HEK293 (cell line): ENCODE measurements around the gene C1RL.

ENCODE experiments used
- CTCF ChIA-PET: fragments of 350-600 bp; formaldehyde crosslinking; extraction: SDS; loops from one replicate; lab custom pipeline; 2021; ENCODE audit warnings: antibody characterized with exemption; lab: Yijun Ruan, JAX
- POLR2A ChIA-PET: fragments of 300-600 bp; formaldehyde crosslinking; extraction: SDS; loops from one replicate; lab custom pipeline; 2020; ENCODE audit warnings: antibody characterized with exemption, inconsistent platforms; lab: Yijun Ruan, JAX
- H3K27ac ChIP-seq: fragments of 200-500 bp; sonication (Bioruptor generic); 2 replicates; pipeline ENCODE4 v1.5.1; 2014; ENCODE audit warnings: low read depth, low read length, control low read depth, inconsistent platforms; ENCODE audit errors: extremely low read depth
- H3K36me3 ChIP-seq, 2 experiments: fragments of 200-500 bp in 1 of 2; sonication (Bioruptor generic) in 1 of 2; 1 replicate in 1 of 2; 2 replicates in 1 of 2; pipeline ENCODE4 v1.5.1; 2014 to 2017; ENCODE audit warnings: inconsistent platforms in 2 of 2, low read length in 2 of 2; ENCODE audit not compliant: control insufficient read depth in 2 of 2, insufficient read depth in 1 of 2
- H3K4me1 ChIP-seq: fragments of 200-500 bp; sonication (Bioruptor generic); 2 replicates; pipeline ENCODE4 v1.5.1; 2014; ENCODE audit warnings: mild to moderate bottlenecking, low read length, inconsistent platforms; ENCODE audit not compliant: control insufficient read depth, insufficient read depth
- H3K4me3 ChIP-seq: 2 replicates; pipeline ENCODE4 v1.5.1; 2011; ENCODE audit warnings: low read depth, mild to moderate bottlenecking, control low read depth, low read length, moderate library complexity
- H3K9me3 ChIP-seq: fragments of 200-500 bp; sonication (Bioruptor generic); 2 replicates; pipeline ENCODE4 v1.5.1; 2014; ENCODE audit warnings: low read depth, low read length, inconsistent platforms; ENCODE audit not compliant: control insufficient read depth, insufficient read depth
- FEZF1 ChIP-seq: fragments of 450-650 bp; formaldehyde crosslinking; IDR thresholded peaks from 2 replicates; pipeline ENCODE4 v1.5.1; 2016; ENCODE audit warnings: missing biosample characterization, missing genetic modification characterization
- KLF7 ChIP-seq: fragments of 450-650 bp; formaldehyde crosslinking; IDR thresholded peaks from 2 replicates; pipeline ENCODE4 v1.5.1; 2016; ENCODE audit warnings: missing biosample characterization, missing genetic modification characterization, borderline replicate concordance
- SETDB1 ChIP-seq: IDR thresholded peaks from one replicate; pipeline ENCODE4 v1.6.1; 2017; ENCODE audit warnings: mild to moderate bottlenecking, low read length, moderate library complexity, mixed read lengths; ENCODE audit not compliant: insufficient read length
- ZNF114 ChIP-seq: fragments of 450-650 bp; formaldehyde crosslinking; IDR thresholded peaks from 2 replicates; pipeline ENCODE4 v1.5.0; 2017; ENCODE audit warnings: missing biosample characterization, missing genetic modification characterization
- ZNF274 ChIP-seq, 2 experiments: fragments of 200-500 bp in 1 of 2; fragments of 450-650 bp in 1 of 2; sonication (Bioruptor generic) in 1 of 2; formaldehyde crosslinking in 1 of 2; IDR thresholded peaks; 2 replicates each; pipeline versions ENCODE4 v1.5.1 to v1.6.1; 2014 to 2016; ENCODE audit warnings: borderline replicate concordance in 1 of 2, inconsistent platforms in 1 of 2, low read length in 1 of 2, missing biosample characterization in 1 of 2, missing genetic modification characterization in 1 of 2
- ZNF423 ChIP-seq: fragments of 450-650 bp; formaldehyde crosslinking; IDR thresholded peaks from 2 replicates; pipeline ENCODE4 v1.5.1; 2016; ENCODE audit warnings: missing biosample characterization, missing genetic modification characterization
- ZNF548 ChIP-seq: fragments of 450-650 bp; formaldehyde crosslinking; IDR thresholded peaks from 2 replicates; pipeline ENCODE4 v1.5.1; 2016; ENCODE audit warnings: missing biosample characterization, missing genetic modification characterization
- ZNF654 ChIP-seq: fragments of 450-650 bp; formaldehyde crosslinking; IDR thresholded peaks from 2 replicates; pipeline ENCODE4 v1.5.1; 2016; ENCODE audit warnings: low read depth, missing biosample characterization, missing genetic modification characterization
- TF ChIP-seq, protein P1 (sequence below): IDR thresholded peaks from 2 replicates; pipeline ENCODE4 v1.6.1; 2011; ENCODE audit warnings: mild to moderate bottlenecking, low read depth, low read length, borderline replicate concordance
- TF ChIP-seq, protein P2 (sequence below): fragments of 450-650 bp; formaldehyde crosslinking; IDR thresholded peaks from 2 replicates; pipeline ENCODE4 v1.5.1; 2016; ENCODE audit warnings: missing biosample characterization, missing genetic modification characterization
- TF ChIP-seq, protein P3 (sequence below): fragments of 450-650 bp; formaldehyde crosslinking; IDR thresholded peaks from 2 replicates; pipeline ENCODE4 v1.5.1; 2016; ENCODE audit warnings: missing biosample characterization, missing genetic modification characterization

Gene C1RL

DNA sequence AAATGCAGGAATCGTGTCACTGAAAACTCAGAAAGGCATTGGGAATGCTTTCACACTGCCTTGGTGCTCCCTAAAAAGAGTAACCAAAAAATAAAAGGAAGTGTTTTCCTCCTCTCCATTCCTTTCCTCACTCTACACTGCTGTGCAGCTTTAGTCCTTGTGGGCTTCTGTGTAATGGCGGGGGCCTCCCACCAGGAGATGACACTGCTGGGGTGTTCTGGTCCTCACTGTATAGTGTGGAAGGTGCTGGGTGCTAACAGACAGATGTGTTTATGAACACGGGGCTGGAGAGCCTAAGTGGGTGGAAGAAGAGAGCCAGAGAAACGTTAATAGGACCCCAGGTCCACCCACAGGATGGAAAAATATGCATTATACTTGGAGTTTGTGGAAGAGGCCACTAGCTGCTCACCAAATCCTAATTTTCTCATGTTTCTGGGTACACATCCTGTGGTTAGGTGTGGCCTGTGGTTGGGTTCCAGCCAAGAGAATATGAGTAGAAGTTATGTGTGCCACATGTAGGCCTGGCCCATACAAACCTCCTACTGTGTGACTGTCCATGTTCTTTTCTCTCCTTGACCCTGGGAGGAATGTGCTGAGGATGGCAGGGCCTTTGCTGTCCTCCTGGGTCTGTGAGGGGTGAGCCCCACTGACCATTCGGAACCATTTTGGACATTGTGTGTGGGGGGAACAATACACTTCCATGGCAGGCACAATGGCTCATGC, 62.5 kb downstream of the C1RL start:
- no peaks in the 10 kb centered on the region for H3K9me3 ChIP-seq
- H3K36me3 ChIP-seq = no peaks in the 10 kb centered on the region
- H3K4me3 ChIP-seq = no peak overlapping the region
- H3K4me1 ChIP-seq = 0 out of 2 replicates have a peak, but pooled peaks cover 3% of the 10 kb centered on the region
- POLR2A ChIA-PET = no interaction called here
- CTCF ChIA-PET = no interaction called here
- no peak overlapping the region for H3K27ac ChIP-seq
- TF ChIP-seq, protein P1, sequence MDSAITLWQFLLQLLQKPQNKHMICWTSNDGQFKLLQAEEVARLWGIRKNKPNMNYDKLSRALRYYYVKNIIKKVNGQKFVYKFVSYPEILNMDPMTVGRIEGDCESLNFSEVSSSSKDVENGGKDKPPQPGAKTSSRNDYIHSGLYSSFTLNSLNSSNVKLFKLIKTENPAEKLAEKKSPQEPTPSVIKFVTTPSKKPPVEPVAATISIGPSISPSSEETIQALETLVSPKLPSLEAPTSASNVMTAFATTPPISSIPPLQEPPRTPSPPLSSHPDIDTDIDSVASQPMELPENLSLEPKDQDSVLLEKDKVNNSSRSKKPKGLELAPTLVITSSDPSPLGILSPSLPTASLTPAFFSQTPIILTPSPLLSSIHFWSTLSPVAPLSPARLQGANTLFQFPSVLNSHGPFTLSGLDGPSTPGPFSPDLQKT = no peak
- no peak for TF ChIP-seq ZNF114 (tag by site-specific recombination)
- no peak for TF ChIP-seq ZNF423 (tag by site-specific recombination)

DNA sequence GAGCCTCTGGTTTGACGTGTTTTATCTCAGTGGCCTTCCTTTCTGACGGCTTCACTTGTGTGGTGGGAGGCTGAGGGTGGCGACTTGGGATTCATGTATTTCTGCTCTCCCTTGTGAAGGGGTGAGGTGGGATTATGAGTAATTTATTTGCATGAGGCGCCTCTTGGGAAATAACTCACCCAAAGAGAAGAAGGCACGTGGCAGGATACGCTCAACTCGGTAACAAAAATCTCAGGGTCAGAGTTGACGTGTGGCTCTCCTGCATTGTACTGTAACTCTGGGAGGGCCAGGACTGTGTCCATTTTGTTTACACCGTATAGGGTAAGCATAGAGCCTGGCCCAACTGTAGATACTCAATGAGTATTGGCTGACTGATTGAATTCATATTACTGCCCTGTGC, 63.1 kb downstream of the C1RL start:
- H3K4me1 ChIP-seq = 0 out of 2 replicates have a peak, but pooled peaks cover 3% of the 10 kb centered on the region
- no peak overlapping the region for H3K4me3 ChIP-seq
- ChIA-PET CTCF (no interaction called here), POLR2A (no interaction called here)
- TF ChIP-seq FEZF1 (tag by site-specific recombination) (no peak), SETDB1 (no peak), ZNF654 (tag by site-specific recombination) (no peak), ZNF548 (no peak), KLF7 (tag by site-specific recombination) (no peak), ZNF274 (IDR thresholded peaks at IDR 0.05; ENCODE audit: low read length) (no peak), ZNF274 (tag by site-specific recombination; IDR thresholded peaks at IDR 0.05; ENCODE audit: borderline replicate concordance) (no peak)
- TF ChIP-seq, protein P2, sequence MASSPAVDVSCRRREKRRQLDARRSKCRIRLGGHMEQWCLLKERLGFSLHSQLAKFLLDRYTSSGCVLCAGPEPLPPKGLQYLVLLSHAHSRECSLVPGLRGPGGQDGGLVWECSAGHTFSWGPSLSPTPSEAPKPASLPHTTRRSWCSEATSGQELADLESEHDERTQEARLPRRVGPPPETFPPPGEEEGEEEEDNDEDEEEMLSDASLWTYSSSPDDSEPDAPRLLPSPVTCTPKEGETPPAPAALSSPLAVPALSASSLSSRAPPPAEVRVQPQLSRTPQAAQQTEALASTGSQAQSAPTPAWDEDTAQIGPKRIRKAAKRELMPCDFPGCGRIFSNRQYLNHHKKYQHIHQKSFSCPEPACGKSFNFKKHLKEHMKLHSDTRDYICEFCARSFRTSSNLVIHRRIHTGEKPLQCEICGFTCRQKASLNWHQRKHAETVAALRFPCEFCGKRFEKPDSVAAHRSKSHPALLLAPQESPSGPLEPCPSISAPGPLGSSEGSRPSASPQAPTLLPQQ (tag by site-specific recombination) = no peak
- TF ChIP-seq, protein P3, sequence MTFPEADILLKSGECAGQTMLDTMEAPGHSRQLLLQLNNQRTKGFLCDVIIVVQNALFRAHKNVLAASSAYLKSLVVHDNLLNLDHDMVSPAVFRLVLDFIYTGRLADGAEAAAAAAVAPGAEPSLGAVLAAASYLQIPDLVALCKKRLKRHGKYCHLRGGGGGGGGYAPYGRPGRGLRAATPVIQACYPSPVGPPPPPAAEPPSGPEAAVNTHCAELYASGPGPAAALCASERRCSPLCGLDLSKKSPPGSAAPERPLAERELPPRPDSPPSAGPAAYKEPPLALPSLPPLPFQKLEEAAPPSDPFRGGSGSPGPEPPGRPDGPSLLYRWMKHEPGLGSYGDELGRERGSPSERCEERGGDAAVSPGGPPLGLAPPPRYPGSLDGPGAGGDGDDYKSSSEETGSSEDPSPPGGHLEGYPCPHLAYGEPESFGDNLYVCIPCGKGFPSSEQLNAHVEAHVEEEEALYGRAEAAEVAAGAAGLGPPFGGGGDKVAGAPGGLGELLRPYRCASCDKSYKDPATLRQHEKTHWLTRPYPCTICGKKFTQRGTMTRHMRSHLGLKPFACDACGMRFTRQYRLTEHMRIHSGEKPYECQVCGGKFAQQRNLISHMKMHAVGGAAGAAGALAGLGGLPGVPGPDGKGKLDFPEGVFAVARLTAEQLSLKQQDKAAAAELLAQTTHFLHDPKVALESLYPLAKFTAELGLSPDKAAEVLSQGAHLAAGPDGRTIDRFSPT (tag by site-specific recombination) = no peak
- H3K36me3 ChIP-seq = no peaks in the 10 kb centered on the region
- no peak overlapping the region for H3K27ac ChIP-seq
- no peaks in the 10 kb centered on the region for H3K9me3 ChIP-seq
